HCT116 (cell line): ENCODE data around the gene MAGEA2. TPM values are rescaled to one million over a fixed set of nuclear protein-coding genes. Genes with fewer than 3 reads are reported as not detected.
"Not testable (repeated sequence)": the region's sequence is repeated elsewhere in the genome, so short reads cannot be mapped to it uniquely, and the experiment has no call there.

Source experiments
- ATAC-seq: fragments of 200-7000 bp; cut with Tn5 transposase; 2 replicates; pipeline ENCODE4 v1.9.1; 2020; ENCODE audit warnings: mild to moderate bottlenecking, moderate library complexity
- BruUV-seq: library from RNA; stranded (reverse); fragments of 400-500 nt; replicated peaks from 2 replicates; lab custom pipeline; 2021; lab: Mats Ljungman, UMichigan
- CTCF ChIA-PET: fragments of 300-600 bp; sonication (Branson Sonifier 250); formaldehyde crosslinking; loops from one replicate; lab custom pipeline; 2021; ENCODE audit warnings: antibody characterized with exemption; lab: Charles Lee
- POLR2A ChIA-PET: fragments of 300-600, 350-600 bp; sonication (Branson Sonifier 250); formaldehyde crosslinking; loops from one replicate; lab custom pipeline; 2021; ENCODE audit warnings: antibody characterized with exemption; lab: Charles Lee
- RAD21 ChIA-PET, 2 experiments: fragments of 300-600 bp; sonication (Branson Sonifier 250); formaldehyde crosslinking; loops; one replicate each; lab custom pipeline; 2023; ENCODE audit warnings: low total read pairs in 2 of 2; ENCODE audit not compliant: uncharacterized antibody in 2 of 2, unreplicated experiment in 2 of 2, low non-redundant PET in 1 of 2; lab: Charles Lee
- DNase-seq: peaks from one replicate; pipeline ENCODE4 v3.0.0-alpha.2; 2010; ENCODE audit warnings: low read depth, low spot score
- H2AFZ ChIP-seq: fragments of 200-600 bp; shearing (Covaris generic), sonication (generic); 2 replicates; pipeline ENCODE4 v1.6.1; 2017; ENCODE audit warnings: low read depth, mixed run types, mixed read lengths, antibody characterized with exemption, low read length; ENCODE audit not compliant: poor library complexity, severe bottlenecking
- H3K27ac ChIP-seq: 2 replicates; pipeline ENCODE4 v1.5.1; 2012; ENCODE audit warnings: low read depth, low read length
- H3K27me3 ChIP-seq: fragments of 200-600 bp; sonication (generic); 2 replicates; pipeline ENCODE4 v1.6.1; 2016; ENCODE audit warnings: mixed run types, low read length, mixed read lengths; ENCODE audit not compliant: insufficient read depth
- H3K36me3 ChIP-seq, 2 experiments: fragments of 200-500 bp in 1 of 2; fragments of 200-600 bp in 1 of 2; sonication (Bioruptor generic) in 1 of 2; sonication (generic) in 1 of 2; 2 replicates each; pipeline versions ENCODE4 v1.5.1 to v1.6.1; 2014 to 2016; ENCODE audit warnings: low read length in 2 of 2, inconsistent platforms in 1 of 2, mixed read lengths in 1 of 2, mixed run types in 1 of 2; ENCODE audit not compliant: insufficient read depth in 2 of 2, control insufficient read depth in 1 of 2
- H3K4me1 ChIP-seq, 2 experiments: fragments of 200-600 bp in 1 of 2; sonication (generic) in 1 of 2; 2 replicates each; pipeline versions ENCODE4 v1.5.1 to v1.6.1; 2012 to 2017; ENCODE audit warnings: low read length in 2 of 2, inconsistent platforms in 1 of 2, mild to moderate bottlenecking in 1 of 2, mixed read lengths in 1 of 2, mixed run types in 1 of 2, moderate library complexity in 1 of 2; ENCODE audit not compliant: insufficient read depth in 2 of 2, control insufficient read depth in 1 of 2
- H3K4me2 ChIP-seq: fragments of 200-600 bp; sonication (generic); 2 replicates; pipeline ENCODE4 v1.6.1; 2017; ENCODE audit warnings: mixed run types, low read length, mixed read lengths
- H3K4me3 ChIP-seq, 2 experiments: fragments of 200-600 bp in 1 of 2; sonication (generic) in 1 of 2; replicated peaks in 1 of 2; 2 replicates each; pipeline ENCODE4 v1.5.1; 2011 to 2016; ENCODE audit warnings: low read length in 2 of 2, control low read depth in 1 of 2, low read depth in 1 of 2, mild to moderate bottlenecking in 1 of 2, mixed read lengths in 1 of 2, mixed run types in 1 of 2
- H3K79me2 ChIP-seq: fragments of 200-600 bp; sonication (generic); 2 replicates; pipeline ENCODE4 v1.6.1; 2017; ENCODE audit warnings: mild to moderate bottlenecking, mixed run types, low read length, moderate library complexity, mixed read lengths; ENCODE audit not compliant: insufficient read depth
- H3K9ac ChIP-seq: fragments of 200-600 bp; sonication (generic); 2 replicates; pipeline ENCODE4 v1.6.1; 2016; ENCODE audit warnings: low read length, mixed read lengths
- H3K9me2 ChIP-seq: fragments of 200-600 bp; sonication (generic), shearing (Covaris generic); 2 replicates; pipeline ENCODE4 v1.6.1; 2017; ENCODE audit warnings: mixed run types, mild to moderate bottlenecking, moderate library complexity; ENCODE audit not compliant: insufficient read depth
- H3K9me3 ChIP-seq, 2 experiments: fragments of 200-500 bp in 1 of 2; fragments of 200-600 bp in 1 of 2; sonication (Bioruptor generic) in 1 of 2; sonication (generic) in 1 of 2; 2 replicates each; pipeline ENCODE4 v1.6.1; 2014 to 2017; ENCODE audit warnings: low read length in 2 of 2, mixed read lengths in 2 of 2, inconsistent platforms in 1 of 2, low read depth in 1 of 2, mild to moderate bottlenecking in 1 of 2, mixed run types in 1 of 2, moderate library complexity in 1 of 2; ENCODE audit not compliant: control insufficient read depth in 1 of 2, insufficient read depth in 1 of 2
- H4K20me1 ChIP-seq: fragments of 200-600 bp; sonication (generic), shearing (Covaris generic); 2 replicates; pipeline ENCODE4 v1.6.1; 2017; ENCODE audit warnings: mixed run types, mild to moderate bottlenecking, moderate library complexity; ENCODE audit not compliant: insufficient read depth
- intact Hi-C: fragments of 100-400 bp; cut with micrococcal nuclease; formaldehyde crosslinking; loops from 2 replicates; pipeline ENCODE4 v1.10.0; 2022
- total RNA-seq: library from RNA; stranded (reverse); gene quantifications from one replicate; pipeline ENCODE4 v1.2.1, GENCODE V29; 2021; ENCODE audit not compliant: unreplicated experiment

The MAGEA2 gene
- total RNA-seq, 1 experiment from 2014 or later = 48.1 TPM

DNA sequence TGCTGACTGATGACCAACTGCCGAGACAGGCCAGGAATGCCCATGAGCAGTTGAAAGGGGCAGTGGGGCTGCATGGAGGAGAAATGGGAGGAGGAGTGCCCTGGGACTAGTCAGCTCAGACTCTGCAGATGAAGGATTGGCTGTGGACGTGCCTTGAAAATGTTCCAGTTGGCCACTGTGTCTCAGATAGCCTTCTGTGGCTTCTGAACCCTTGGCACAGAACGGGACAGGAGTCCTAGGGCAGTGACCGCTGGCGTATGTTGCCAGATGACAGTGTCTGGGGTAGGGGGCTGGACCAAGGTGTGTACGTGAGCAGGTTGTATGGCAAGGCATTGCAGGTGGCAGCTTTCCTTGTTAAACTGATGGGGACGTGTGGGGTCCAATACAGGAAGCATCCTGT is 47.1 kb downstream of the MAGEA2 start:
- H3K4me2 ChIP-seq, H3K4me1 ChIP-seq, H3K9ac ChIP-seq, ATAC-seq, H3K27ac ChIP-seq, CTCF ChIA-PET, H3K4me3 ChIP-seq, H3K36me3 ChIP-seq, intact Hi-C loops, H2AFZ ChIP-seq, H3K27me3 ChIP-seq, H3K9me2 ChIP-seq, BruUV-seq, H4K20me1 ChIP-seq, RAD21 ChIA-PET, H3K9me3 ChIP-seq, POLR2A ChIA-PET, DNase-seq, H3K79me2 ChIP-seq: not testable (repeated sequence)

DNA sequence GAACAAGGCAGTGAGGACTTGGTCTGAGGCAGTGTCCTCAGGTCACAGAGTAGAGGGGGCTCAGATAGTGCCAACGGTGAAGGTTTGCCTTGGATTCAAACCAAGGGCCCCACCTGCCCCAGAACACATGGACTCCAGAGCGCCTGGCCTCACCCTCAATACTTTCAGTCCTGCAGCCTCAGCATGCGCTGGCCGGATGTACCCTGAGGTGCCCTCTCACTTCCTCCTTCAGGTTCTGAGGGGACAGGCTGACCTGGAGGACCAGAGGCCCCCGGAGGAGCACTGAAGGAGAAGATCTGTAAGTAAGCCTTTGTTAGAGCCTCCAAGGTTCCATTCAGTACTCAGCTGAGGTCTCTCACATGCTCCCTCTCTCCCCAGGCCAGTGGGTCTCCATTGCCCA is 53.3 kb downstream of the MAGEA2 start:
- H3K4me1 ChIP-seq, BruUV-seq, H2AFZ ChIP-seq, H3K9me3 ChIP-seq, H3K4me3 ChIP-seq, H3K4me2 ChIP-seq, ATAC-seq, H3K27ac ChIP-seq, H3K36me3 ChIP-seq, H3K9me2 ChIP-seq, H4K20me1 ChIP-seq, POLR2A ChIA-PET, DNase-seq, H3K79me2 ChIP-seq, intact Hi-C loops, H3K27me3 ChIP-seq, CTCF ChIA-PET, H3K9ac ChIP-seq, RAD21 ChIA-PET: not testable (repeated sequence)

Other genes starting within 250 kb of the MAGEA2 start
- gene GABRQ, start 115.9 kb downstream of the MAGEA2 start, total RNA-seq = 4.2 TPM
- gene MAGEA3, start 55.0 kb downstream of the MAGEA2 start, total RNA-seq = 92.7 TPM
- gene CSAG2, start 44.6 kb downstream of the MAGEA2 start, total RNA-seq = not detected
- gene MAGEA2B, start 39.2 kb downstream of the MAGEA2 start, total RNA-seq = 21.8 TPM
- gene CSAG1, start 20.1 kb downstream of the MAGEA2 start, total RNA-seq = 1.2 TPM
- gene MAGEA12, start 20.1 kb downstream of the MAGEA2 start, total RNA-seq = not detected
- 44.1 TPM for gene CSAG3, start 5.4 kb upstream of the MAGEA2 start, total RNA-seq
- gene MAGEA6, start 15.8 kb upstream of the MAGEA2 start, total RNA-seq = 0.57 TPM
- gene CETN2, start 76.9 kb upstream of the MAGEA2 start, total RNA-seq = 20.9 TPM
- 22.1 TPM for gene NSDHL, start 77.2 kb upstream of the MAGEA2 start, total RNA-seq
- 15.8 TPM for gene ZNF185, start 144.2 kb upstream of the MAGEA2 start, total RNA-seq
- gene PNMA5, start 240.3 kb upstream of the MAGEA2 start, total RNA-seq = not detected